UCSD-AML1 (cell line): Measurements from ENCODE around the gene REV1.
"Not testable (repeated sequence)": the region's sequence is repeated elsewhere in the genome, so short reads cannot be mapped to it uniquely, and the experiment has no call there.

Experiments used
- DNase-seq: peaks from one replicate; lab custom pipeline; 2025; ENCODE audit not compliant: unreplicated experiment; lab: John Stamatoyannopoulos, UW

The REV1 gene

GRCh38 chr2:99489761-99490622 lies at the start of gene REV1:
Gene REV1, minus strand, starts transcription at chr2:99490017. Its CDS starts 25,042 bp downstream, at chr2:99464975.
- DNase-seq: peak; percentile 96

GRCh38 chr2:99537910-99538485 lies 48.2 kb upstream of the REV1 start:
- no peak for DNase-seq

- DNase-seq: no peak
These were observed 34.2 kb upstream of the REV1 start for GRCh38 chr2:99524056-99524455.

GRCh38 chr2:99522157-99522556 lies 32.3 kb upstream of the REV1 start:
- no peak for DNase-seq

GRCh38 chr2:99520813-99521212 lies 31.0 kb upstream of the REV1 start:
- DNase-seq: no peak

GRCh38 chr2:99520195-99520594 lies 30.4 kb upstream of the REV1 start:
- DNase-seq: no peak

GRCh38 chr2:99514357-99514756 lies 24.5 kb upstream of the REV1 start:
- no peak for DNase-seq

GRCh38 chr2:99512181-99512591 lies 22.4 kb upstream of the REV1 start:
- no peak for DNase-seq

- DNase-seq: no peak
These were observed 19.6 kb upstream of the REV1 start for GRCh38 chr2:99509387-99509786.

- DNase-seq: no peak
These were observed 18.4 kb upstream of the REV1 start for GRCh38 chr2:99507937-99508818.

GRCh38 chr2:99504844-99505584 lies 15.2 kb upstream of the REV1 start:
- DNase-seq: no peak

- DNase-seq: not testable (repeated sequence)
These were observed 14.0 kb upstream of the REV1 start for GRCh38 chr2:99503662-99504416.

- DNase-seq: no peak
These were observed 6.2 kb upstream of the REV1 start for GRCh38 chr2:99496021-99496420.

GRCh38 chr2:99495115-99495860 lies 5.5 kb upstream of the REV1 start:
- no peak for DNase-seq

- no peak for DNase-seq
These were observed 2.9 kb upstream of the REV1 start for GRCh38 chr2:99492721-99493120.

GRCh38 chr2:99490623-99491461 lies 1.0 kb upstream of the REV1 start:
- DNase-seq: no peak

GRCh38 chr2:99489063-99489760 lies 605 bp downstream of the REV1 start:
- DNase-seq: peak; percentile 72

GRCh38 chr2:99488539-99489062 lies 1.2 kb downstream of the REV1 start:
- DNase-seq: peak; percentile 12
